HG02981 (cell line): Measurements from ENCODE around the gene SARS1.
A peak's percentile ranks its signal among the peaks of the same experiment; 100 is the strongest.

Source experiments
- ATAC-seq: cut with Tn5 transposase; IDR thresholded peaks from one replicate; pipeline ENCODE4 v1.9.1; 2021; ENCODE audit warnings: mild to moderate bottlenecking, moderate library complexity; ENCODE audit not compliant: unreplicated experiment

SARS1 gene

GRCh38 chr1:109259674-109260557 is 46.2 kb downstream of the SARS1 start:
- no peak for ATAC-seq

DNA sequence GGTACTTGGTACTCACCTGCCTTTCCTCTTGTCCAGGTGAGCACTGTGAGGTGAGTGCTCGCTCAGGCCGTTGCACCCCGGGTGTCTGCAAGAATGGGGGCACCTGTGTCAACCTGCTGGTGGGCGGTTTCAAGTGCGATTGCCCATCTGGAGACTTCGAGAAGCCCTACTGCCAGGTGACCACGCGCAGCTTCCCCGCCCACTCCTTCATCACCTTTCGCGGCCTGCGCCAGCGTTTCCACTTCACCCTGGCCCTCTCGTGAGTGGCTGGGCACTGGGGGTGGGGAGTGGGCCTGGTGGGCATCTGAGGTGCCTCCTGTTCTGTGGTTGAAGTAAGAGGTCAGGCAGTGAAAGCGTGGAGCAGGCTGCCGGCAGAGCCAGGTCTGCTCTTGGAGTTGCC is 47.3 kb downstream of the SARS1 start:
- no peak for ATAC-seq

- ATAC-seq: no peak
Observed at GRCh38 chr1:109261578-109261977, 47.9 kb downstream of the SARS1 start.

GRCh38 chr1:109262231-109263055 is 48.7 kb downstream of the SARS1 start:
- ATAC-seq: no peak

GRCh38 chr1:109263234-109263596 is 49.5 kb downstream of the SARS1 start:
- ATAC-seq: no peak

GRCh38 chr1:109263597-109264378 is 50.1 kb downstream of the SARS1 start:
- peak; percentile 57 for ATAC-seq

DNA sequence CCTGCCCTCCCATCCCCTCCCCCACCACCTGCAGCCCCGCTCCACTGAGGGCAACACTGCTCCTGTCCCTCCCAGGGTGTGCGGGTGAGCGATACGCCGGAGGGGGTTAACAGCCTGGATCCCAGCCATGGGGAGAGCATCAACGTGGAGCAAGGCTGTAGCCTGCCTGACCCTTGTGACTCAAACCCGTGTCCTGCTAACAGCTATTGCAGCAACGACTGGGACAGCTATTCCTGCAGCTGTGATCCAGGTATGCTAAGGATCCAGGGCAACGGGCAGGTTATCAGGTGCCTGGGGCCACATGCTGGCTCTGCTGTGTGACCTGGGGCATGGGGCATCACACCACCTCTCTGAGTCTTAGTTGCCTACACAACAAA is 50.6 kb downstream of the SARS1 start:
- no peak for ATAC-seq

- ATAC-seq: no peak
Observed at GRCh38 chr1:109265016-109265415, 51.3 kb downstream of the SARS1 start.

- ATAC-seq: no peak
Observed at GRCh38 chr1:109265741-109266330, 52.1 kb downstream of the SARS1 start.

- ATAC-seq: no peak
Observed at GRCh38 chr1:109266965-109267364, 53.2 kb downstream of the SARS1 start.

DNA sequence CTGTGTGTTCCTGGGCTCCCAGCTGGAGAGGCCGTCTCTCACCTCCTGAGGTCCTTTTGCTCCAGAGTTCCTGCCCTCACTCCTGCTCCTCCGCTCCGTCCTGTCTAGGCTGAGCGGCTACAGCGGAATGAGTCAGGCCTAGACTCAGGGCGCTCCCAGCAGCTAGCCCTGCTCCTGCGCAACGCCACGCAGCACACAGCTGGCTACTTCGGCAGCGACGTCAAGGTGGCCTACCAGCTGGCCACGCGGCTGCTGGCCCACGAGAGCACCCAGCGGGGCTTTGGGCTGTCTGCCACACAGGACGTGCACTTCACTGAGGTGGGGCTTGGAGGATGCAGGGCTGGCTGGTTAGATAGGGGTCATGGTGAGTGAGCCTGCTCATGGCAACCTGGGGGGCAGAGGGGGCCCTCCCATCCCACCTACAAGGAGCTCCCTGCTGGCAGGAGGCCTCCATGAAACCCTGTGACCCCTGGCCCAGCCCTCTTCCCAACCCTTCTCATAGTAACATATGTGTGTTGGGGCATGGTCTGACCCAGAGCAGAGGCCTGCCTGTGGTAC is 54.1 kb downstream of the SARS1 start:
- no peak for ATAC-seq

- ATAC-seq: no peak
Observed at GRCh38 chr1:109268431-109269211, 54.9 kb downstream of the SARS1 start.

DNA sequence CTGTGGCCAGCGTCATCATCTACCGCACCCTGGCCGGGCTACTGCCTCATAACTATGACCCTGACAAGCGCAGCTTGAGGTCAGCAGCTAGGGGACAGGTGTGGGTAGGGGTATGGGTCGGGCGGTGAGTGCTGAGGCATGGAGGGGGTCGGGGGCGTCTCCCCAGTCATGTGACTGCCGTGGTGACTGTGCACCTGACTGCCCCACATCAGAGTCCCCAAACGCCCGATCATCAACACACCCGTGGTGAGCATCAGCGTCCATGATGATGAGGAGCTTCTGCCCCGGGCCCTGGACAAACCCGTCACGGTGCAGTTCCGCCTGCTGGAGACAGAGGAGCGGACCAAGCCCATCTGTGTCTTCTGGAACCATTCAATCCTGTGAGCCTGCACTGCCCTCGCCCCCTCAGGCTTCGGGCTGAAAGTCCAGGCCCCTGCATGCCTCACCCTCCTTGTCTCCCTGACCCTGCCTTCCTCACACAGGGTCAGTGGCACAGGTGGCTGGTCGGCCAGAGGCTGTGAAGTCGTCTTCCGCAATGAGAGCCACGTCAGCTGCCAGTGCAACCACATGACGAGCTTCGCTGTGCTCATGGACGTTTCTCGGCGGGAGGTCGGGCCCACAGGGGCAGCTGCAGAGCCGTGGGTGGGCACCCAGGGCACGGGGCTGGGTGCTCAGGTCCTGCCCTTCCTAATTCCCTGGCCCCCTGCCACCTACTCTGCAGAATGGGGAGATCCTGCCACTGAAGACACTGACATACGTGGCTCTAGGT is 55.7 kb downstream of the SARS1 start:
- ATAC-seq: no peak

DNA sequence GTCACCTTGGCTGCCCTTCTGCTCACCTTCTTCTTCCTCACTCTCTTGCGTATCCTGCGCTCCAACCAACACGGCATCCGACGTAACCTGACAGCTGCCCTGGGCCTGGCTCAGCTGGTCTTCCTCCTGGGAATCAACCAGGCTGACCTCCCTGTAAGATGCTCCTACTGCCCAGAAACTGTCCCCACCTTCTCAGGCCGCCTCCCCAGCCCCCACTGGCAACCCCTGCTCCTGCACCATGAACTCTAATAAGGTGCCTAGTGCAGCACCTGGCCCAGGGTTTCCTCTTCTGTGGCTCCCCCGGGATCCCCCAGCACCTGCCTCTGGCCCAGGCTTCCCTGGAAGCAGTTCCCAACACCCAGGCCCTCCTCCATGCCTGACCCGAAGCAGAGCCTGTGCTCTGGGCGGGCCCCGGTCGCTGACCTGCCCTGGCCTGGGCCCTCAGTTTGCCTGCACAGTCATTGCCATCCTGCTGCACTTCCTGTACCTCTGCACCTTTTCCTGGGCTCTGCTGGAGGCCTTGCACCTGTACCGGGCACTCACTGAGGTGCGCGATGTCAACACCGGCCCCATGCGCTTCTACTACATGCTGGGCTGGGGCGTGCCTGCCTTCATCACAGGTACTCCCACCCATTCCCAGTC is 56.4 kb downstream of the SARS1 start:
- no peak for ATAC-seq

GRCh38 chr1:109270623-109271317 is 57.1 kb downstream of the SARS1 start:
- no peak for ATAC-seq

GRCh38 chr1:109271458-109271857 is 57.7 kb downstream of the SARS1 start:
- no peak for ATAC-seq

DNA sequence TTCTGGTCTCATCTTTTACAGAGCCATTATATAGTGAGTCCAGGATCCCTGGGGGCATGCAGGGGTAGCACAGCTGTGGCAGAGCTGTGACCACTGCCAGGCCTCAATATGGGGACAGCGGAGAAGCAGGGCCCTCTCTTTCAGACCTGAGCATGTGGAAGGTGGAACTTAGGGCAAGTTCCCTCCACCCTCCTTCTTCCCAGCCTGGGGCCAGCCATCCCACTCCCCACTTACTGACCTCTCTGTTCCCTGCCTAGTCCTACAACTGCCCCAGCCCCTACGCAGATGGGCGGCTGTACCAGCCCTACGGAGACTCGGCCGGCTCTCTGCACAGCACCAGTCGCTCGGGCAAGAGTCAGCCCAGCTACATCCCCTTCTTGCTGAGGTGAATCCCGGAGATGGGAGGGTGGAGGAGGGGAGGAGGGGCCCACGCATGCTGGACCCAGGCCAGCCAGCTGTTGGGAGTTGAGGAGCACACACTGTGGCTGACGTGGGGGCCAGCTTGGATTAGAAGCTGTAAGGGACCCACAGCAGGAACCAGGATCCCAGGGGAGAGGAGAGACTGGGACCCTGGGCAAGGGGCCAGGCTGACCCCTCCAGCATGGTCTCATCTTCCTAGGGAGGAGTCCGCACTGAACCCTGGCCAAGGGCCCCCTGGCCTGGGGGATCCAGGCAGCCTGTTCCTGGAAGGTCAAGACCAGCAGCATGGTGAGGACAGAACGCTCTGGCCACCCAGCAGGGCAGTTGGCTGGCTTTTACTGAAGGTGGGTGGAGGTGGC is 58.5 kb downstream of the SARS1 start:
- ATAC-seq: no peak
